Osteocyte (in vitro differentiated cells): ENCODE results near the gene GABRB3. TPM values are rescaled to one million over a fixed set of nuclear protein-coding genes. Genes with fewer than 3 reads are reported as not detected.

Source experiments
- DNase-seq: peaks from one replicate; pipeline ENCODE4 v3.0.0; 2021; ENCODE audit warnings: mixed read lengths; ENCODE audit not compliant: unreplicated experiment; ENCODE audit errors: extremely low spot score
- H3K27ac Mint-ChIP-seq: one replicate; pipeline ENCODE4 v1.8.0; 2021; ENCODE audit warnings: mild to moderate bottlenecking, mixed read lengths; ENCODE audit not compliant: unreplicated experiment
- H3K27me3 Mint-ChIP-seq: one replicate; pipeline ENCODE4 v1.8.0; 2021; ENCODE audit warnings: mixed read lengths; ENCODE audit not compliant: unreplicated experiment
- H3K36me3 Mint-ChIP-seq: one replicate; pipeline ENCODE4 v1.8.0; 2021; ENCODE audit warnings: mixed read lengths; ENCODE audit not compliant: unreplicated experiment
- H3K4me1 Mint-ChIP-seq: one replicate; pipeline ENCODE4 v1.8.0; 2021; ENCODE audit warnings: mixed read lengths; ENCODE audit not compliant: unreplicated experiment
- H3K4me3 Mint-ChIP-seq: one replicate; pipeline ENCODE4 v1.8.0; 2021; ENCODE audit warnings: mild to moderate bottlenecking, moderate library complexity, mixed read lengths; ENCODE audit not compliant: unreplicated experiment
- H3K9me3 Mint-ChIP-seq: one replicate; pipeline ENCODE4 v1.8.0; 2021; ENCODE audit warnings: mixed read lengths; ENCODE audit not compliant: unreplicated experiment
- CTCF ChIP-seq: fragments of 200-600 bp; sonication (generic); IDR thresholded peaks from 2 replicates; pipeline ENCODE4 v1.5.0; 2021; ENCODE audit warnings: antibody characterized with exemption, mild to moderate bottlenecking, moderate library complexity
- total RNA-seq: library from RNA; stranded (reverse); gene quantifications from 2 replicates; pipeline ENCODE4 v1.2.1, GENCODE V29; 2021

The GABRB3 gene
- total RNA-seq, 1 donor from 2014 or later: 7.4 TPM

DNA sequence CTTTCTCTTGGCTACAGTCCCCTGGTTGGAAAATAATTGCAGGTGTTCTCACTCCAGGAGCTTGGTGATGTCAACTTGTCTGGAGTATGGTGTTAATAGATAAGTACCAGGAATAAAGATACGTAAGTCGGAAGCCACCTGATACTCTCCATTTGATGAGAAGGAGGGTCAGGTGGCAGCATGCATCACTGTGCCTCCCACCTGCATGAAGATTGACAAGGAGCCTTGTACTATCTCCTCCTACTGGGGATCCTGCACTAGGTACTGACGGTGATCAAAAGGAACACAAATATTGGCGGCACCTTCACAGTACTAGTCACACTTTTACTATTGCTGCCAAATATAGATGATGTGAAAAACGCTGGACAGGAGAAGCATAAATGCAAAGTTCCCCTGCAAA is 32.6 kb upstream of the GABRB3 start:
- H3K4me1 Mint-ChIP-seq: no peaks in the 10 kb centered on the region

GRCh38 chr15:26804063-26804804 is 31.4 kb upstream of the GABRB3 start:
- Mint-ChIP-seq H3K36me3 (no peaks in the 10 kb centered on the region), H3K4me1 (no peaks in the 10 kb centered on the region), H3K4me3 (no peak overlapping the region), H3K9me3 (no peaks in the 10 kb centered on the region), H3K27me3 (no peaks in the 10 kb centered on the region), H3K27ac (no peak overlapping the region)
- DNase-seq: no peak
- TF ChIP-seq CTCF: no peak

More for the DNA sequence above, 32.6 kb upstream of the GABRB3 start:
- no peak for TF ChIP-seq CTCF
- Mint-ChIP-seq H3K36me3 (no peaks in the 10 kb centered on the region), H3K4me3 (no peak overlapping the region), H3K27ac (no peak overlapping the region), H3K27me3 (no peaks in the 10 kb centered on the region), H3K9me3 (no peaks in the 10 kb centered on the region)
- DNase-seq: no peak

GRCh38 chr15:26790118-26790517 is 17.3 kb upstream of the GABRB3 start:
- no peak for TF ChIP-seq CTCF
- Mint-ChIP-seq H3K27me3 (no peaks in the 10 kb centered on the region), H3K36me3 (no peaks in the 10 kb centered on the region), H3K27ac (no peak overlapping the region), H3K9me3 (peaks cover 4% of the 10 kb centered on the region), H3K4me3 (no peak overlapping the region), H3K4me1 (no peaks in the 10 kb centered on the region)
- DNase-seq: no peak

DNA sequence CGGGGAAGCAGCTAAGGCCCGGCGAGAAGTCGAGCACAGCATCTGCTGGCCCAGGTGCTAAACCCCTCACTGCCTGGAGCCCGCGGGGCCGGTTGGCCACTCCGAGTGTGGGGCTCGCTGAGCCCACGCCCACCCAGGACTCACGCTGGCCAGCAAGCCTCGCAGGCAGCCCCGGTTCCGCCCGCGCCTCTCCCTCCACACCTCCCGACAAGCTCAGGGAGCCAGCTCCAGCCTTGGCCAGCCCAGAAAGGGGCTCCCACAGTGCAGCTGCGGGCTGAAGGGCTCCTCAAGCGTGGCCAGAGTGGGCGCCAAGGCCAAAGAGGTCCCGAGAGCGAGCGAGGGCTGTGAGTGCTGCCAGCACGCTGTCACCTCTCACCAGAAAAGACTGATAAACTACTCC is 8.9 kb upstream of the GABRB3 start:
- Mint-ChIP-seq H3K9me3 (no peaks in the 10 kb centered on the region), H3K36me3 (no peaks in the 10 kb centered on the region), H3K4me1 (no peaks in the 10 kb centered on the region), H3K27ac (no peak overlapping the region), H3K27me3 (peaks cover 4% of the 10 kb centered on the region), H3K4me3 (no peak overlapping the region)
- TF ChIP-seq CTCF: no peak
- DNase-seq: no peak

DNA sequence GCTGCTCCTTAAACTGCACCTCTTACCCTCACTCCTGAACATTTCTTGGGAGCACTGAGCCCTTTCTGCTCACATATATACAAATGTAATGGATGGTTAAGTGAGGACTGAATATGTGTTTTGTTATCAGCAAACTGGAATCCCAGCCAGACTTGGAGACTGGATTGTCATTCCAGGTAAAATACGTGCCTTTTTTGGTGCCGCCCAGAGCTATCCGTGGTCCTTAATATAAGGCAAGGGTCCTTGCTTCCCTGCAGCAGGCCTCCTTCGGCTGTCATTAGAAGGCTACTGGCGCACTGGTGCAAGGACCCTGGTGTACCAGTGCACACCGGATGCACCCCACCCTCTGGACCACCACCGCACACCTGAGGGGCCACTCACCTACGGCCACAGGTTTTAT is 1.1 kb upstream of the GABRB3 start:
- peaks cover 51% of the 10 kb centered on the region for H3K27me3 Mint-ChIP-seq

More for the DNA sequence above, 1.1 kb upstream of the GABRB3 start:
- DNase-seq: no peak
- no peak for TF ChIP-seq CTCF
- no peak overlapping the region for H3K27ac Mint-ChIP-seq
- H3K4me3 Mint-ChIP-seq: peak overlapping the region; percentile 72
- no peaks in the 10 kb centered on the region for H3K36me3 Mint-ChIP-seq
- peaks cover 8% of the 10 kb centered on the region for H3K4me1 Mint-ChIP-seq
- H3K9me3 Mint-ChIP-seq: no peaks in the 10 kb centered on the region
